Activated naive CD4-positive, alpha-beta T cell (primary cell): Measurements from ENCODE around the gene PDE4D.
A peak's percentile ranks its signal among the peaks of the same experiment; 100 is the strongest.

ENCODE experiments used
- DNase-seq, 4 experiments: peaks; one replicate each; lab custom pipeline; 2025; lab: John Stamatoyannopoulos, UW

Gene PDE4D

DNA sequence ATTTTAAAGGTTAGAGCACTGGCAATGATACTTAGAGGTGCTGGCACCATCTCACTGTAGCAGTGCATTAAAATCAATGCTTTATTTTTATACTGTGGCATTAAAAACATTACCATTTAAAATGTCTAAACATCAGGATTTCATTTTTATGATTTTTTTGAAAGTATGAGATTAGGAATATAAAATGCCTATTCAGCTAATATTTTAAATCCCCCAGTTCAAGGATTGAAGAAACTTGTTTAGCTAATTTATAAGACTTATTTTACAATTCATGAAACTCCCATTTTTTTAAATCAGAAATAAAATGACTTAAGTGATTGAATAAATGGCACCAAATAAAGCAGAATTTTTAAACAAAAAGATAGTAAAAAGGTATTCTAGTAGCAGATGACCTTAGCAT is 685.1 kb downstream of the PDE4D start:
- DNase-seq, result no peak

DNA sequence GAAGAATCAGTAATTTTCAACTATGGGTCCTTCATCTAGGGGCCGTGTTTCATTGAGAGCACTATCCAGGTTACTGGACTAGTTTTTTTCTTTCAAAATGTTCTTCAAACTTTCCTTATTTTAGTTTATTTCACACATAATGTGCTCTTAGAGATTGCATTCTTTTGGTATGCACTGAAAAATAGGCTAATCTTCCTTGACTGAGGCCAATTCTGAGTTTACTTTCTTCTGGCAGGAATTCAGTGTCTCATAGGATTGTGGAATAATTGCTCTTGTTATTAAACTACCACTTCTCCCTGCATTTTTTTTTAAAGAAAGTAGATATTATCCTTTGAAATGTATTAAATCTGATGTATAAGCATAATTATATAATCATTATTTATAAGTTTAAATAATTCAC is 686.1 kb downstream of the PDE4D start:
- DNase-seq, result no peak

DNA sequence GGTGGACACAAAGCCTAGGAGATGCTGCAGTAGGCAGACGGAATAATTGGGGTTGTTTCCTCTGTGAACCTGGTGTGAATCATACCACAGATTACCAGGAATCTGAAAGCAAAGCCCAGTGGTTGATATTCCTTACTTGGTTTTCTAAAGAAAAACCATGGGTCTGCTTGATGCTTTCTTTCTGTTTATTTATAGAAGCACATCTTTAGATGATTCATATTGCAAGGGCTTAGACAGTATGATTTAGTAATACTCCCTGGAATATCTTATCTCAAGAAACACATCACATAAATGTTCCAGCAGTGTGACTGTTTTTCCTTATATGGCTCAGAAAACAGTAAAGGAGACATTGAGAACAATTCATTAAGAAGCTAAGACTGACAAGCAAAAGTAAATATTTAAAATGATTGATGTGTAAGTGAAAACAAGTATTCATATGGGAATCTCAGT is 687.4 kb downstream of the PDE4D start:
- no peak for DNase-seq

DNA sequence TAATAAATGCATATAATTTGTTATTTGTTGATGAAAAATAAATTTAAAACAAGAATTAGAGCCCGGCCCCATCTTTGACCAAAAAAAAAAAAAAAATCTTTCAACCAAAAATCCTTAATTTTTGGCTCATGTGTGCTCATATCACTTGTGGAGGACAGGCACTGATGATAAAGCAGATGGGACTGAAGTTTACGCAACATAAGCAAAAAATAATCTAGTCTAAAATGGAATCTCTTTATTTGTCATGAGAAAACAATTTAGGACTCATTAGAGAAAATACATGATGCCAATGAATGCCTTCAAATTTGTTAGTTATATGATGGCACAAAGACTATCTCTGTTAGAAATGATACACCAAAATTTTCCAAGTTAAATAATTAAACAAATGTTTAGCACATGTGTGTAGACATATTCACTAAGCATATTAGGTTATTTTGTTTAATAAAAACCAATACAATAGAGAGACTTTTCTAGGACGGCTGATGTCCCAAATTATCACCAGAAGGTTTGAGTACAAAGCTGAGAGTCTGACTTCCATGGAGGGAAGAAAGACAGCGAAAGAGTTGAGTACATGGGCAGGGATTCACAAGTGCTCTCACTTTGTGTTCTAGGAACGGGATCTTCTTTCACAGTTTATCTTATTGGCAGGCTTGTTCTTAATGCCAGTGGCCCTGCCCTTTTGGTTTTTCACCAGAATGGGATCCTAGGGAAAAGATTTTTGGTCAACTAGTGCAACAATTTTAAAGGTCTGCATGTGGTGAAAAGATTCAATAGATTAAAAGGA is 689.2 kb downstream of the PDE4D start:
- no peak for DNase-seq

DNA sequence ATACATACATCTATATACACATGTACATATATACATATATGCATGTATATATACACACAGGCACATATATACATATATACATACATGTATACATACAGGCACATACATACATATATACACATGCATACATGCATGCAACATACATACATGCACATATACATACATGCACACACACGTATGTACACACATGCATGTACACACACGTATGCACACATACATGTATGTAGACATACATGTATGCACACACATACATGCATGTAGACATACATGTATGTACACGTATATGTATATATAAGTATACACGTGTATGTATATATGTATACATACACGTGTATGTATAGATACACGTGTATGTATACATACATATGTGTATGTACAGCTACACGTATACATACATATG is 693.7 kb downstream of the PDE4D start:
- DNase-seq, result no peak

DNA sequence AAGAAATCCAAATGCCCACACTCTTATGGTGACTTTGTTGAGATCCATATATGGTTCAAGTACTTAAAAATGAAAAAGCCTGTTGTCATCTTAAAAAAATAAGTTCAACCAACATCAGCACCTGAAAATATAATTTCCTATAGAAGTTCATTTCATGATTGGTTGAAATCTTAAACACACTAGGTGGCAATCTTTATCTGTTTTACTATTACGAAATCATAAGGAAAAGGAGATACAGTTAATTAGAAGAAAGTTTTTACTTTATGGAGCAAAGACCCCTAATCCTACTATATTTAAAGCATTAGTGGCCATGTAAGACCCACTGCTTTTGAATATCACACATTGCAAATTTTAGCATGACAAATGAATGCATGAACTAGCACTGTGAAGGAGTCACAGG is 694.7 kb downstream of the PDE4D start:
- DNase-seq, result no peak

DNA sequence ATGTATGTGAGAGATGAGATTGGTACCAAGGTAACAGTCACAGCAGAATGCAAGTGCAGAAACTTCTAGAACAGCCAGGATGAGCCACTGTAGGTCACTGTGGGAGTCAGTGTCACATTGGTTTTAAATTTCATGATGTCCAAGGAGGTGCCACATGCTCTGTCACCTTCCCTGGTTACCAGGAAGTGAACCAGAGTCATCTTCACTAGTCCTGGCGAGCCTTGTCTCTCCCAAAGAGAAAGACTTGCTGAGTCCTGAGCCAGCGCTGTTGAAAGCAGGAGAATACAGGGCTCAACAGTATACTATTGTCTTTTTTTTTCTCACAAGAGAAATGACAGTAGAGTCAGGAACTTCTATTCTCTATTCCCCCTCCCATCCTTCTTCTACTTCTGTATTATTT is 695.2 kb downstream of the PDE4D start:
- DNase-seq, result no peak

DNA sequence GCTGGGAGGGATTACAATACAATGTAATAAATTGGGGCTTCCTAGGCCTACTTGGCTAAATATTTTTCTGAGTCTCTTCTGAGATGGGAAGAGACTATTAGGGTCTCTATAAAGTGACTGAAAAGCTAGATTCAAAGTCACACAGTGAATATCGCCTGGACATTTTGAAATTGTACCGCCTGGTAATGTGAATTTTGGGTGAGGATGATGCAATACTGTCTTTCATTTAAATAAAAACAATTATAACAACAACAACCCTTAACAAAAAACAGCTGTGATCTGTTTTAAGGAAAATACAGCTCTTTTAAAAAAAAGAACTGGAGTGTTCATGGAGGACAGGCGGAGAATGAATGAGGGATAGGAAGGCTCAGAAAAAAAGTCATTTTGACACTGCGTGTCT is 695.6 kb downstream of the PDE4D start:
- no peak for DNase-seq

DNA sequence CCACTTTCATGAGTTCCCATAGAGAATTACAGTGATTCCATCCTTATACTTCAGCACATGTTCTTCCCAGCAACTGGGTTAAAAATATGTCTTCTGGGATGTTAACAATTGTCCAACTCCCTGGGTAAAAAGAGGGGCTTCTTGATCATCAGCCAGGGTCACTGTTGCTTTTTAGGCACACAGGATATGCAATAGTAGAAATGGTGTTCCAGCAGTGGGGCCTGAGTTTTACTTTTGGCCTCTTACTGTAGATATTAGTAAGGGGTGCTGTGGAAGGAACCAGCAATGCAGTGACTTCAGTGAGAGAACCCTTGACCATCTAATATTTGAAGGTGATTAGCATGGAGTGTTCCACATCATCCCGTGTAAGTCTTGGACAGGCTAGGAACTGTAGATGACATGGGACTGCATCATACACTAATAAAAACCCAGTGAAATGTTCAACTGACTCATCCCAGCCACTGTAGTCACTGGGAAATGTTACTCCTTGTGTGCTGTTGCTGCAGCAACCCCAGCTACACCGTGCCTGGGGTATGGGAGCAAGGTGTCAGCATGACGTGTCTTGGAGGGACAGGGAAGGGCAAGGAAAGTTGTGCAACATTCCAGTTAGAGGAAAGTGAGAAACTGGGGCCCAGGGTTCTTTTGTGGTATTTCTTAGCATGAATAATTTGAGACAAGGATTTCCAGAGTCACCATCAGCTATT is 699.8 kb downstream of the PDE4D start:
- DNase-seq, result no peak

DNA sequence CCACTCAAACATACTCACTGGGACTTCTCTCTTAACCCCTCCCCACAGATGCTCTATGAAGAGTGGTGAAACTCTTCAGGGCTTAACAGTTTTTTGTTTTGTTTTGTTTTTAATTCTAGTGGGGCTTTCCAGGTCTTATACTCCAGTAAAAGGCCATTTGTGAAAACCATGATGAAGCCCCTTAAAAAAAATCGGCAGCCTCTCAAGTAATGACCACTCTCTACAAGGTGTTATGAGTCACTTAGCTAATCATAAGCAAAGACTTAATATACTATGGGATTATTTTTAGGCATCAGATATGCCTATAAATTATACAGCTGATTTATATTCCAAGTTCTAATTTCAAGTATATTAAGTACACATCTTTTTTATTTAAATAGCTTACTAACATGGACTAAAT is 702.8 kb downstream of the PDE4D start:
- no peak for DNase-seq

DNA sequence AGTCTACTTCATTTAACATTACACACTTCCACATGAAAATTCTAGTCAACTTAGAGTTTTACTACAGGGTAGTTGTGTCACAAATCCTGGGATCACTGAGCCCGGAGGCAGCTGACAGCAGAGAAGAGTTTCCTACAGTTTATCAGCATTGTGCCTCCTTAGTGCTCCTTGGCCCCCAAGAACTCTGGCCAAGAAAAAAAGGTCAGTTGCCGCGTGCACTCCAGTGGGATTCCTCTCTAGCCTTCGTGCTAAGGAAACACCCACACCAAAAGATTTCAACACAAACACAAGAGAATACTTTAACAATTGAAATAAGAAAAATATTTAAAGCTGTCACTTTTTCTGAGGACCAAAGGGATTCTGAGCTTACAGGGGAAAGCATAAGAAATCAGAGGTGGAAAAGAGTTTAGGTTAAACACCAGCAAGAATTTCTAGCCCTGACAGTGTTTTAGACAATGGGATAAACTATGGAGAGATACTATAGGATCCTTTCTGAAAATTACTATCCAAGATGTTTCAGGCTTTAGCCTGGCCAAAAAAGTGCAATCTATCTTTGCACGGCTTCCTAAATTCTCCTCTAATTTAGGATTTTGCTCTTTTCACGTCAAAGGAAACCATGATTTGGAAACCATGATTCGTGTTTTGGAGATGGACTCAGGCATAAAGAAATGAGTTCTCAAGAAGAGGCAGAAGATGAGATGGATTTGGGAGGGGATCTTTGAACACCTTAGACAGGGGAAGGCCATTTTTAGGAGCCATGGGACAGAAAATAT is 703.9 kb downstream of the PDE4D start:
- no peak for DNase-seq

DNA sequence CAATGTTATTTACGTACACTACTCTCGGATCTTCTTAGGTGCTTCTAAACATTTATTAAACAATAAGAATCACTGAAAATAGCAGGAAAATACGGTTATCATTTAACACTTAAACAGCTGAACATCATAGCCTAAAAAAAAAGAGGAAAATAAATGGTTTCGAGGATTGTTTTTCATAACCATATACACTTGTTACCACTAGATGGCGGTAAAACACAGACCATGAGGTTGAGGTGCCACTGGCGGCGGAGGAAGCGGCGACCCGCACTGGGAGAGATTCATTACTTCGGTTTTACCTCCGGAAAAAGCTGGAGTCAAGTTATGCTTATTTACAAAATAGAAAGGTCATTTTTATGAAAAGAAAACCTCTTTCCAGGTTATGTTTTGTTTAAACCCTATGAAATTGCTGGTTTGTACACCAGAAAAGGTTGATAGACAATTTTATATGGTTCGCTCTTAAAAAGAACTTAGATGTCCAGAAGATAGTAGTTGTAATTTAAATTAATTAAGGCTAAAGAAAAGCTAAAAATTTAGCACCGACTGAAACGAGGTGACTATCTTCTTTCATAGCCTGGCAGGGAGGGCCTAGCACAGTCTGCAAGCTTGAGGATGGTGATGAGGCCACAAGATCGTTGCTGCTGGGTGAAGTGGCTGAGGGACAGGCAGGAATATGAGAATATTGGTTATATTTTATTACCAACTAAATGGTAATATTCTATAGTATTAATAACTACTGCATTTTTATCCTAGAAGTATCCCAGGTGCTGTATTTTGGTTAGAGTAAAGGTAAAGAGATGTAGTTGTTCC is 704.9 kb downstream of the PDE4D start:
- DNase-seq, result peak; percentile 2 to 45 (median 8)

DNA sequence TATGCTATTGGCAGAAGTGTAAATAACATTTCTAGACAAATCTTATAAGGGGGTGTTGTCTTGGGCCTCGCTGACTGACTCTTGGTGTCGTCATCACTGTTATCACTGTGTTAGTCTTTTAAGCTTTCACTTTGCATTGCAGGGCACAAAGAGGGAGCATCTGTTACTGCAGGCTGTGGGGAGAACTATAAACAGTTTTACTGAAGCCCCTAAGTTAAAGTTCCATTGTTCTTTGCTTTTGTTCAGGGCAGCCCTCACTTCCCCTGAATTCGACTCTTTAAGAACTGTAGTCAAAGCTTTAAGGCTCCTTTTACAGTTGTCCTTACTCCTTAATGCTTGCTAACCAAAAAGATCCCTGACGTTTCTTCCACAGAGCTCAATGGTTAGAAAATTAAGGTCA is 705.7 kb downstream of the PDE4D start:
- DNase-seq, result no peak

DNA sequence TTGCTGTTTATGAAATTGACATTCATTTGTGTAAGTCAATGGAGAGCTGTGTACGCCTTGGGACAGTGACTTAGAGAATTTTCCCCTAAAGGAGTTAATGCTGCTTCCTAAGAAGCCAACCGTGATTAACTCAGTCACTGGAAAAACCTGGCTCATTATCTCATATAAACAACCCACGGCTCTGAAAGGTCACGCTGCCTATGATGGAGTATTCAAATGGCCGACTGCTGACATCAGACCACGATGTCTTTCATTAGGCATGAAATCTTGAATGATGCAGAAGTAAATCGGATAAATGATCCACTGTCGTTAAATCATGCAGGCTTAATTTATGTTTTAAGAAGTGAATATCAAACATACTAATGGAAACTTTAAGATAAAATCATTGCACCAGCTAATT is 706.9 kb downstream of the PDE4D start:
- DNase-seq, result no peak

DNA sequence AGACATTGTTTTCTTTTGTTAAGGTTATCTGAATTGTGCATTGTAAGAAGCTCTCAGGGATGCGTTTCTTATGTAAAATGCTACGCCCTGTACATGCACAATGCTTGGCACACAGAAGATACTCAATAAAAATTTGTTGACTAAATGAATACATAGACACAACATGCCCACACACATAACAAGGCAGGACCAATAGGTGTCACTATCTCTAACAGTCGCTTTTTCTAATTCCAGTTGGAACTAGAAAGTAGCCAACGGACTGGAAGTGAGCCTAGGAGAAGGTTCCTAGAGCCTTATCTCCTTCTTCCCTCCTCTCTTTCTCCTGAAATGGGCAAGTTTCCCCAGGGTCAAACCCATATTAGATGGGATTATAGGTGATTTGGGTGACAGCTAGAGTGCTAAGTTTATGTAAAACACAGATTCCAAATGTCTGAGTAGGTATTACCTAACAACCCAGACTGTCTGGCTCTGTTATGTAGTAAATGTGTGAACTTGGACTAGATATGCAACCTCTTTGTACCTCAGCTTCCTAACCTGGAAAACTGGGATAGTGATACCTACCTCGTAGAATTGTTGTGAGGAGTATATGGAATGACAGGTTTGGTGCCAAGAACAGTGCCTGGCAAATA is 707.7 kb downstream of the PDE4D start:
- DNase-seq, result no peak

DNA sequence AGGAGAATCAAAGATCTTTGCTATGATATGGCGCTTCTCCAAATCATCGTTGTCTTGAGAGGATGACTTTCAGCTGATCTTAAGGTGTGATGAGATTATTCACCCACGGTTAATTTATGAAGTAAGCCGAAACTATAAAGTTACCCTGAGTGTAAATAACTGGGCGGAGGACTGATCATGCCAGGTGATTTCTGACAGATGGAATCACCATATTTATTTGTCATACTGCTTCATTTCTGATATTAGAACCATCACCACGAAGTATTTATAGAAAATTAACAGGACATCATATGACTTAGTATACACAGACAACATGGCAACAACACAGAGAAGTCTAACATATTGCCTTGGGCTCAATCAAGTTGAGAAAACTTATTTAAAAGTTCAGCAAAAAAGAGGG is 708.8 kb downstream of the PDE4D start:
- no peak for DNase-seq

DNA sequence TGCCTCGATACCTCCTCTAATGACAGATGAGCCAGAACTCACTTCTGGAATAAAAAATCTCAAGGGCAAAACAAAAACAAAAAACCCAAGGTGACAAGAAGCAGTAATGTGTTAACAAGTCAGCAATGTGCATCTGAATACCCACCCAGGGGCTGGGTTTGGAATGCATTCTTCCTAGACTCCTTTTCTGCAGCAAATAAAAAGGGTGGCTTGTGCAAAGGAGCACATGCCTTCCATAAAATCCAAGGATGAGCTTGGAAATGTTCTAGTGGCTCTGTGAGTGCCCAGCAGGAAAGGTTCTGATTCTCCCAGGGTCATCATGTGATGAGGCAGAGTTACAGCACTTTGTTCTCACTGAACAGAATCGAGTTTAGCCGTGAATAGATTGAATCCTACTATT is 710.8 kb downstream of the PDE4D start:
- DNase-seq, result no peak

DNA sequence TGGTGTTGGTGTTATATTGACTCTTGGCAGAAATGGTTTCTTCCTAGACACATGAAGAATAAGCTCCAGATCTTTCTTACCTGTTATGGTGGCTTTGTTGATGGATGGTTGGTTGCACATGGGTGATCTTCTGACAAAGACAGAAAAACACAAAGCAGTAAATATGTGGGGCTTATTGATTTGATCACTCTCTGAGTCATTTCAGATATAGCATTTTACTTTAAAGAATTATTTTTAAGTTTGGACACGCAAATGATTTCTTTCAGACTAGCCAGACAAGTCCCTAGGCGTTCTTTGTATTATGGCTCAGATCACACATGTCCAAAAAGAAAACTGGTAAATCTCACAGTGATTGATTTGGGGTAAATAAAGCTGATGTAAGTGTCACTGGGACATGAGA is 713.0 kb downstream of the PDE4D start:
- DNase-seq, result no peak

DNA sequence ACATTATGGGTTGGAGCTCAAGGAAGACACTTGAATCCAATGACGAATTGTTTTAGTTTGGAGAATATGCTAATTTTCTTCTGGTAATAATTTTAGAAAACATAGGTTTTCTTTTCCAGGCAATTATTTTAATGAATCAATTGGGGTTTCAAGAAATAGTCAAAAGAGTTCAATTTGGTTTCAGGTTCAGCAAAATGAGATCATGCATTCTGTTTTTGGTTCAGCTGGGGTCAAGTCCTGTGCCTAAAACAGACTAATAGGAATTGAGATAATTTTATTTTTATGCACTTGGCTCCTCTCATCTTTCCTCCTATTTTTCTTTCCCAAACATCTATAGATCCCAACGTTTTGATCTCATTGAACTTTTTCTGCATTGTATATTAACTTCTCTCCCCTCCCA is 713.8 kb downstream of the PDE4D start:
- DNase-seq, result no peak

DNA sequence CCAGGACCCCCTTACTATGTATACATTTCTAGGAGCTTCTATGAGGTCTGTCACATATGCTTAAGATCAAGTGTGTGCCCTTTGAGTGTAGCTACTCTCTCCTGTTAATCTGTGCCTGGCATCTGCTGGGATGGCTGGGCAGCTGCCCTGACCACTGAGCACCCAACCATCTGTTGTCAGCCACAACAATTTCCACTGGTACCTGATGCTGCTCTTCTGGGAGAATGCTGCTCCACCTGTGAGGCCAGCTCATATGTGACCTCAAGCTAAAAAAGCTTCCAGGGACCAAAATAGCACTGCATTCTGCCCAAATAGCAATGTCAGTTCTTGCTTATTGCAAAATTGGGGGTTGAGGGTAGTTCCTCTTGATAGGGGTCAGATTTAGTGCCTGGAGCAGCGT is 715.0 kb downstream of the PDE4D start:
- no peak for DNase-seq

DNA sequence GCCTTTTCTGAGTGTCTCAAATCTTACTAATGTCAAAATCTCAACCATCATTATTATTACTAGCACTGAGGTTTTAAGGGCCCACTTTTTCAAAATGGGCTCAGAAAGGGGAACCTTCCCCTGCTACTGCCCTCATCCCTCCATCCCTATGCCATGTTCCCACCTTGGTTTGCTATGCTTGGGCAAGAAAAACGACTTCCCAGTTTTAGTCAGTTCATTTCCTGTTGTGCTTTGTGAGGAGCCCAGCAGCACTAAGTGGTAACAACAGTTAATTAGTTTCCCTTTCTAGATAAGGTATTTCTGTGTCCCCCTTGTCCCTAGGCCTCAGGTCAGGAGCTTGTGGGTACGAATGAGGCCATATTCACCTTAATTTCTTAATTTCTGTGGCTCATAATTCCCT is 715.5 kb downstream of the PDE4D start:
- DNase-seq, result no peak

DNA sequence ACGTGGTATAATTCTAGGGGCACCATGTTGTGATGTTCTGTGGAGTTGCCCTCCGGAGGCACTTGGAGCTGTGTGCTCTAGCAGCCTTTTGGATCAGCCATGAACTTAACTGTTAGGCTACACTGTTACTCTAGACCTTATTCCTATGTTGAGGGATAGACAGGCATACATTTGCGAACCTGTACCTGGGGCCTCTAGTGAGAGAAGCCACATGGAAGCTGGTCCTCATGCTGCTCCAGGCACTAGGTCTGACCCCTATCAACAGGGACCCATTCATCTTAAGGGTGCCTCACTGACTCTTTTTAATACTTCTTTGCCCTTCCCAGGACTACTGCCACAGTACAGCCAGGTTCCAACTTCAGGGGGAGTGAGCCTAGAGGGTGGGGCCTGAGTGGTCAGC is 715.9 kb downstream of the PDE4D start:
- no peak for DNase-seq
